Measurements from ENCODE around the gene ENO1. TPM values are rescaled to one million over a fixed set of nuclear protein-coding genes. Genes with fewer than 3 reads are reported as not detected.

ENO1 gene
- total and polyA plus RNA-seq, 10 of the 15 experiments (the other 5 are each of a cell fraction or from before 2014, with no cell fraction given), result 1,850 to 4,219 (median 2,331) TPM

- no peak for TF ChIP-seq BCLAF1 (IDR thresholded peaks at IDR 0.05)
- TF ChIP-seq NR2F1 (conservative IDR thresholded peaks at IDR 0.05), result peak; percentile 53; the same call in 1 of the 2 replicates
- no peak for TF ChIP-seq SKIL (IDR thresholded peaks at IDR 0.05; ENCODE audit: low read depth, poor library complexity, severe bottlenecking)
- TF ChIP-seq ZNF384 (IDR thresholded peaks at IDR 0.05; ENCODE audit: borderline replicate concordance, low read depth, low read length), result peak; percentile 99
- no peak for TF ChIP-seq SUZ12 (IDR thresholded peaks at IDR 0.05; ENCODE audit: unreplicated experiment)
- TF ChIP-seq SP1 (IDR thresholded peaks at IDR 0.05; ENCODE audit: low read depth, low read length), result peak; percentile 92
- TF ChIP-seq SREBF1 (IDR thresholded peaks at IDR 0.05; ENCODE audit: low read length), result peak; percentile 7; the same call in 1 of the 2 replicates
- no peak for TF ChIP-seq CEBPB (IDR thresholded peaks at IDR 0.05; ENCODE audit: borderline replicate concordance in 1 of 2, low read depth in 2 of 2, low read length in 2 of 2)
- no peak; the same call in 1 of the 2 replicates for TF ChIP-seq PAX5 (IDR thresholded peaks at IDR 0.05; ENCODE audit: borderline replicate concordance, low read depth, low read length)
- TF ChIP-seq NBN (IDR thresholded peaks at IDR 0.05), result peak; percentile 82; the same call in 1 of the 2 replicates
- no peak for TF ChIP-seq ZNF207 (IDR thresholded peaks at IDR 0.05; ENCODE audit: borderline replicate concordance)
- no peak for TF ChIP-seq CEBPZ (IDR thresholded peaks at IDR 0.05; ENCODE audit: low read depth, low read length)
- peak; percentile 19; the same call in 1 of the 2 replicates for TF ChIP-seq BCL11A (IDR thresholded peaks at IDR 0.05; ENCODE audit: low read depth, low read length)
- TF ChIP-seq ATF7 (IDR thresholded peaks at IDR 0.05; ENCODE audit: low read depth), result no peak
- TF ChIP-seq RELA (IDR thresholded peaks at IDR 0.05; ENCODE audit: borderline replicate concordance, partially characterized antibody), result no peak
- TF ChIP-seq ZZZ3 (IDR thresholded peaks at IDR 0.05; ENCODE audit: control insufficient read depth, insufficient read length, low read depth), result no peak
- TF ChIP-seq ZBTB11 (CRISPR knock-in tag; IDR thresholded peaks at IDR 0.05), result no peak
These were observed 60.8 kb downstream of the ENO1 start, which contains the start of gene RERE (continued) for GRCh38 chr1:8817412-8818324.

All from GM12878 (cell line).